B cell (primary cell): ENCODE results near the gene AKAP3.

Experiments
- CTCF ChIP-seq: fragments of 200-600 bp; IDR thresholded peaks from one replicate; pipeline ENCODE4 v1.8.0; 2022; ENCODE audit warnings: antibody characterized with exemption, mild to moderate bottlenecking
- EZH2 ChIP-seq: IDR thresholded peaks from 2 replicates; pipeline ENCODE4 v1.6.1; 2012; ENCODE audit warnings: borderline replicate concordance, low read depth, mild to moderate bottlenecking, moderate library complexity, low read length; ENCODE audit not compliant: insufficient read depth, poor library complexity, severe bottlenecking

- TF ChIP-seq CTCF: no peak
- TF ChIP-seq EZH2: no peak
Observed at GRCh38 chr12:4586500-4586899, 62.4 kb downstream of the AKAP3 start.
